GOT3 (cell line): ENCODE measurements around the gene FOXP4.

ENCODE experiments used
- DNase-seq: peaks from one replicate; lab custom pipeline; 2025; ENCODE audit warnings: mixed read lengths; lab: John Stamatoyannopoulos, UW

FOXP4 gene

GRCh38 chr6:41522780-41523548 lies 23.2 kb upstream of the FOXP4 start:
- no peak for DNase-seq

- no peak for DNase-seq
These were observed 22.1 kb upstream of the FOXP4 start for GRCh38 chr6:41523915-41524633.

GRCh38 chr6:41524634-41525011 lies 21.6 kb upstream of the FOXP4 start:
- no peak for DNase-seq

- DNase-seq = no peak
These were observed 18.3 kb upstream of the FOXP4 start for GRCh38 chr6:41527721-41528408.

- no peak for DNase-seq
These were observed 17.7 kb upstream of the FOXP4 start for GRCh38 chr6:41528409-41528963.

GRCh38 chr6:41529049-41529448 lies 17.1 kb upstream of the FOXP4 start:
- DNase-seq = no peak

GRCh38 chr6:41529970-41530369 lies 16.2 kb upstream of the FOXP4 start:
- no peak for DNase-seq

GRCh38 chr6:41530476-41530875 lies 15.7 kb upstream of the FOXP4 start:
- DNase-seq = no peak

GRCh38 chr6:41531016-41531415 lies 15.2 kb upstream of the FOXP4 start:
- DNase-seq = no peak

GRCh38 chr6:41531591-41532582 lies 14.3 kb upstream of the FOXP4 start:
- no peak for DNase-seq

- DNase-seq = no peak
These were observed 10.4 kb upstream of the FOXP4 start for GRCh38 chr6:41535766-41536165.

GRCh38 chr6:41536795-41537758 lies 9.1 kb upstream of the FOXP4 start:
- DNase-seq = no peak

- DNase-seq = no peak
These were observed 7.5 kb upstream of the FOXP4 start for GRCh38 chr6:41538556-41539182.

- no peak for DNase-seq
These were observed 7.0 kb upstream of the FOXP4 start for GRCh38 chr6:41539204-41539603.

GRCh38 chr6:41541364-41541763 lies 4.8 kb upstream of the FOXP4 start:
- no peak for DNase-seq

- DNase-seq = no peak
These were observed 3.1 kb upstream of the FOXP4 start for GRCh38 chr6:41543087-41543486.

- no peak for DNase-seq
These were observed 906 bp upstream of the FOXP4 start for GRCh38 chr6:41545247-41545702.

- DNase-seq = no peak
These were observed 289 bp downstream of the FOXP4 start for GRCh38 chr6:41546475-41546865.
